ENCODE data around the gene NFATC2.

NFATC2 gene

DNA sequence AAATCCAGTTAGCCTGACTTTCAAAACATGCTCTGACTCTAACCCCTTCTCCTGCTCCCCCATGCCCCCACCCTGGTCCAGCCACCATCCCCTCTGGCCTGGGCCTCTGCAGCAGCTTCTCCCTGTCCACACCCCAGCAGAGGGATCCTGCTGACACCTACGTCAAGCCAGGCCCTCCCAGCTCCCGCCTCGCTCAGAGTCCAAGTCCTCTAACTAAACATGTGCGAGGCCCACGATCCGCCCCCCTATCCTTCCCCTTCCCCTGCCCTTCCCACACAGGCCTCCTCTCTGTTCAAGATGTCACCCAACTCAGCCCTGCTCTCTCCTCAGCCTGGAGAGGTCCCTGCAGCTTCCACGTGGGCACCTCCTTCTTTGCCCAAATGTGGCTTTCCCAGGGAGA, 33.7 kb downstream of the NFATC2 start:
- H3K4me3 ChIP-seq (ENCODE audit: low read depth, low read length): no peak overlapping the region
- TF ChIP-seq, protein P1, sequence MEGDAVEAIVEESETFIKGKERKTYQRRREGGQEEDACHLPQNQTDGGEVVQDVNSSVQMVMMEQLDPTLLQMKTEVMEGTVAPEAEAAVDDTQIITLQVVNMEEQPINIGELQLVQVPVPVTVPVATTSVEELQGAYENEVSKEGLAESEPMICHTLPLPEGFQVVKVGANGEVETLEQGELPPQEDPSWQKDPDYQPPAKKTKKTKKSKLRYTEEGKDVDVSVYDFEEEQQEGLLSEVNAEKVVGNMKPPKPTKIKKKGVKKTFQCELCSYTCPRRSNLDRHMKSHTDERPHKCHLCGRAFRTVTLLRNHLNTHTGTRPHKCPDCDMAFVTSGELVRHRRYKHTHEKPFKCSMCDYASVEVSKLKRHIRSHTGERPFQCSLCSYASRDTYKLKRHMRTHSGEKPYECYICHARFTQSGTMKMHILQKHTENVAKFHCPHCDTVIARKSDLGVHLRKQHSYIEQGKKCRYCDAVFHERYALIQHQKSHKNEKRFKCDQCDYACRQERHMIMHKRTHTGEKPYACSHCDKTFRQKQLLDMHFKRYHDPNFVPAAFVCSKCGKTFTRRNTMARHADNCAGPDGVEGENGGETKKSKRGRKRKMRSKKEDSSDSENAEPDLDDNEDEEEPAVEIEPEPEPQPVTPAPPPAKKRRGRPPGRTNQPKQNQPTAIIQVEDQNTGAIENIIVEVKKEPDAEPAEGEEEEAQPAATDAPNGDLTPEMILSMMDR (IDR thresholded peaks at IDR 0.05; ENCODE audit: borderline replicate concordance, insufficient read depth, low read depth, low read length): no peak

DNA sequence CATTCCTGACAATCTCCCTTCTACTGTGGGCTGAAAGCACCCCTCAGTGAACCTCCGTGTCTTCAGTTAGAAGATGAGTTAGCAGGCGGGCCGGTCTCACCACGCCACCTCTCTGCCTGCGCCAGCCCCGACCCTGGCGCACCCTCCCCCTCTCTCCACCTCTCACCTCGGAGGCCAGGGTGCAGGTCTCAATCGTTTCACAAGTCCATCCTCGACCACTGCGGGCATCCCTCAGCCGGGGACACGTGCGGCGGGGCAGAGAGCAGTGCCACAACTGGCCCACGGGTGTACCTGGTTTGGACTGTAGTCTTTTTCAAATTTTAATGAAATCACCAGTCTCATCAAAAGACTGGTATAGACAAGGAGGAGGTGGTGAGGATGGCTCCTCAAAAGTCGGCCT, 34.4 kb downstream of the NFATC2 start:
- TF ChIP-seq, protein P1 (IDR thresholded peaks at IDR 0.05; ENCODE audit: borderline replicate concordance, insufficient read depth, low read depth, low read length): no peak

DNA sequence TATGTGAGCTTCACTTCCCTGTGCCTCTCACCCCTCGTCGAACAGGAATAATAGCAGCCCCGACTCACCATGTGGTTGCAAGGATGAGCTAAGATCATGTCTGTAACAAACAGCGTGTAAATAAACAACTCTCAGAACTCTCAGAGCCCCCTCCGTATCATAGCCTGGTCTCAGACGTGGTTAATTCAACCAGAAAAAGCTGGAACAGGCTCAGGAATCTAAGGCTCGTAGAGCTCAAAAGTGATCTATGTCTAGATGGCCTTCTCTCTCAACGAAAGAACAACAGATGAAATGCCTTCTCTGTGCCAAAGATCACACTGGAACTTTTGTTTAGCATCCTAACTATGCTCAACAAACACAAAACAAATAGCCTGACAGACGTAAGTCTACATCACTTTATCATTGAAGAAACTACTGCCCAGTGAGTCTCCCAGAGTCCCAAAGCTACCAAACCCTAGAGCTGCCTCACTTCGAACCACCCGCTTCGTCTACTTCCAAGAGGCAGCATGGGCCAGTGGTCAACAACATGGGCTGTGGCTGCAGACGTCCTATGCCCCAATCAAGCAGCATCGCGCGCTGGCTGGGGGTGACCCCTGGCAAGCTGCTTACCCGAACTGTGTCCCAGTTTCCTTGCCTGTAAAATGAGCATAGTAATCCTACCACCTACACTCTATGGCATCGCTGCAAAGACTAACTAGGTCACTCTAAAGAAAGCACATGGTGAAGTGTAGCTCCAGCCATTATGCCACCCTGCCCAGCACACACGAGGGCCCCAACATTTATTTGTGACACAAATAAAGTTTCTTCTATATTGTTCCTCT, 35.1 kb downstream of the NFATC2 start:
- no peak overlapping the region for H3K4me3 ChIP-seq (ENCODE audit: low read depth, low read length)
- TF ChIP-seq, protein P1 (IDR thresholded peaks at IDR 0.05; ENCODE audit: borderline replicate concordance, insufficient read depth, low read depth, low read length): no peak

More for the DNA sequence above, 34.4 kb downstream of the NFATC2 start:
- H3K4me3 ChIP-seq (ENCODE audit: low read depth, low read length): no peak overlapping the region

DNA sequence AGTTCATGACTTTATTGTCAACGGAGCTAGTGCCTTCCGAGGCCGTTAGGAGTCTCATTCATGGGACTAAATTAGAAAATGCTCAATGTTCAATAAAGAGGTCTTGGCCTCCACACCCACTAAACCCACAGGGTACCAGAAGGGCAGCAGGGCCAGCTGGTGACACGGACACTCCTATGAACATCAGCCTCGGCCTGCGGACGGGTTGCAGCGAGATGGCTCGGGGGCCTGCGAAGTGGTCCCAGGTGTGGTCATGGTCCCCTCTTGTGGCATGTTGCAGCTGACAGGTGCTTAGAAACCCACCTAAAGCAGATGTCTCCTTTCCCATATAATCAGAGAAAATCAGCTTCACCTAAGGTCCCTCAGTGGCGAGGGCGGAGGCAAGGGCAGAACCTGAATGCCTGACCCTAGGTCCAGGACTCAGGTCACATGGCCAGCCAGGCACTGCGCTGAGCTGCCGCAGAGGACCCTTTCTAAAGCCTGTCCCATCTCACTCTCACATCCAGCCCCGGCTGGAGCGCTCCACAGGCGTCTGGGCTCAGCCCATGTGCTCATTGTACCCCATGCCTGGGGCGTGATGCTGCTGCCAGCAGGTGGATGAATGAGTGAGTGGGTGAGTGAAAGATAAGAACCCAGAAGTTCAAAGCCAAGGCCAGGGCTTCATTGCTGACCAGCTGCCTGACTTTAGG, 35.8 kb downstream of the NFATC2 start:
- no peak overlapping the region for H3K4me3 ChIP-seq (ENCODE audit: low read depth, low read length)
- TF ChIP-seq, protein P1 (IDR thresholded peaks at IDR 0.05; ENCODE audit: borderline replicate concordance, insufficient read depth, low read depth, low read length): no peak

DNA sequence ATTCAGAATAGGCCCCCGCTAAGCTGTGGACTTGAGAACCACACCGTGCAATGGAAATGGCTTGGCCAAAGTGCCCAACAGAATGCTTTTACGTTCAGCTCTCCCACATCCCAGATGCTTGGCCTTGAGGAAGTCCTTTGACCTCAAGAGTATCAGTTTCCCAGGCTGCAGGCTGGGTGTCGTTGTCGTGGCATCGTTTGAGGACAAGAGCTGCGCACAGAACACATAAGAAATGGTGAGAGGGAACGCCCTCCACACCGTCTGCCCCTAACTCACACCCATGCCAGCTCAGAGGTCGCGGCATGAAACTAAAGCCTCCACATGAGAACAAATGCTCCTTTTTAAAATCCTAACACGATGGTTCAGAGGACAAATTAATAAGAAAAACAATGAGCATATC, 37.0 kb downstream of the NFATC2 start:
- TF ChIP-seq, protein P1 (IDR thresholded peaks at IDR 0.05; ENCODE audit: borderline replicate concordance, insufficient read depth, low read depth, low read length): no peak
- no peak overlapping the region for H3K4me3 ChIP-seq (ENCODE audit: low read depth, low read length)

DNA sequence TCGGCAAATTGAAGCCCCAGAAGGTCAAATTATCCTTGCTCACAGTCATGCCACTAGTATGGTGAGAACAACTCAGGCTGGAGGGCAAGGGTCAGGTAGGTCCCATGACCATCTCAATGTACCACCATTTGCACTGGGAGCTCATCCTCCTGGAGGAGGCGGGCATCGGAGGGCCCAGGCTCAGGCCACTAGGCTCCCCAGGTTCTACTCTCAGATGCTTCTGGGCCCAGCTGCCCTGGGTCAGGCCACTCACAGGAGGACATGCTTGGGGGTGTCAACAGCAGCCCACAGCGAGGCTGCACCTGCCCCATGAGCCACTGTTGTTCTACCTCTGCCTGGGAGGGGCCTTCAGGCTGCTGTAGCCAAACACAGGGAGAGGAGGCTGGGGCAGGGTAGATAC, 39.1 kb downstream of the NFATC2 start:
- TF ChIP-seq, protein P1 (IDR thresholded peaks at IDR 0.05; ENCODE audit: borderline replicate concordance, insufficient read depth, low read depth, low read length): no peak
- H3K4me3 ChIP-seq (ENCODE audit: low read depth, low read length): no peak overlapping the region

DNA sequence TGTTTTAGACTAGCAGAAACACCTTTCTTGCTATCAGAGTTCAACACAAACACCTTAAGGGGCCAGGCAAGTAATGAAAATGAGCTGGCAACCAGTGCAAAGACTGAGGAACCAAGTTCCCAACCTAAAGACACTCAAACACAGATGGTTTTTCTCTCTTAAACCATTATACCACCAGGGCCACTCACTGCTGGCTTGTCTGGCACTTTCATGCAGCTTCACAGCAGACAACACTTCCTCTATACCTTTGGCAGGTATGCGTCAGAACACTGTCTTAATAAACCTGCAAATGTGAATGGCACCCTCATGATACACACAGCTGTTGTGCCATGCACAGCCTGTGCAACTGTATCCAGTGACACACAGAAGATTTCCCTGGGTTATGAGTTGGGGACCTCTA, 41.6 kb downstream of the NFATC2 start:
- no peak overlapping the region for H3K4me3 ChIP-seq (ENCODE audit: low read depth, low read length)
- TF ChIP-seq, protein P1 (IDR thresholded peaks at IDR 0.05; ENCODE audit: borderline replicate concordance, insufficient read depth, low read depth, low read length): no peak

Measured in GM12875 (cell line).